Brain microvascular endothelial cell (primary cell): ENCODE results near the gene OPN1SW.

ENCODE experiments used
- DNase-seq: peaks from one replicate; pipeline ENCODE4 v3.0.0-alpha.2; 2020
- H3K27ac ChIP-seq: fragments of 250-450 bp; sonication (Bioruptor Pico); 2 replicates; pipeline ENCODE4 v1.5.1; 2020; ENCODE audit warnings: mild to moderate bottlenecking, moderate library complexity
- H3K27me3 ChIP-seq: fragments of 250-450 bp; sonication (Bioruptor Pico); replicated peaks from 2 replicates; pipeline ENCODE4 v1.5.1; 2020; ENCODE audit warnings: mild to moderate bottlenecking
- H3K36me3 ChIP-seq: fragments of 250-450 bp; sonication (Bioruptor Pico); replicated peaks from 2 replicates; pipeline ENCODE4 v1.5.1; 2020; ENCODE audit warnings: mild to moderate bottlenecking
- H3K4me3 ChIP-seq: 2 replicates; pipeline ENCODE4 v1.5.1; 2011; ENCODE audit warnings: low read depth, mild to moderate bottlenecking, control low read depth, low read length, moderate library complexity
- in situ Hi-C: cut with HindIII; loops from 2 replicates; pipeline ENCODE4 v1.10.0; 2017; ENCODE audit warnings: low sequenced_read_pairs, low pct_ligation_motif_present
- TF ChIP-seq, protein P1 (sequence below): IDR thresholded peaks from 2 replicates; pipeline ENCODE4 v1.5.1; 2011; ENCODE audit warnings: low read depth, mild to moderate bottlenecking, moderate library complexity, low read length, control low read depth, inconsistent platforms; ENCODE audit errors: missing control alignments

The OPN1SW gene

GRCh38 chr7:128739990-128740682, 35.5 kb downstream of the OPN1SW start:
- H3K4me3 ChIP-seq = peak overlapping the region; percentile 98
- no peak for DNase-seq
- TF ChIP-seq, protein P1, sequence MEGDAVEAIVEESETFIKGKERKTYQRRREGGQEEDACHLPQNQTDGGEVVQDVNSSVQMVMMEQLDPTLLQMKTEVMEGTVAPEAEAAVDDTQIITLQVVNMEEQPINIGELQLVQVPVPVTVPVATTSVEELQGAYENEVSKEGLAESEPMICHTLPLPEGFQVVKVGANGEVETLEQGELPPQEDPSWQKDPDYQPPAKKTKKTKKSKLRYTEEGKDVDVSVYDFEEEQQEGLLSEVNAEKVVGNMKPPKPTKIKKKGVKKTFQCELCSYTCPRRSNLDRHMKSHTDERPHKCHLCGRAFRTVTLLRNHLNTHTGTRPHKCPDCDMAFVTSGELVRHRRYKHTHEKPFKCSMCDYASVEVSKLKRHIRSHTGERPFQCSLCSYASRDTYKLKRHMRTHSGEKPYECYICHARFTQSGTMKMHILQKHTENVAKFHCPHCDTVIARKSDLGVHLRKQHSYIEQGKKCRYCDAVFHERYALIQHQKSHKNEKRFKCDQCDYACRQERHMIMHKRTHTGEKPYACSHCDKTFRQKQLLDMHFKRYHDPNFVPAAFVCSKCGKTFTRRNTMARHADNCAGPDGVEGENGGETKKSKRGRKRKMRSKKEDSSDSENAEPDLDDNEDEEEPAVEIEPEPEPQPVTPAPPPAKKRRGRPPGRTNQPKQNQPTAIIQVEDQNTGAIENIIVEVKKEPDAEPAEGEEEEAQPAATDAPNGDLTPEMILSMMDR = no peak
- no peaks in the 10 kb centered on the region for H3K27me3 ChIP-seq
- H3K36me3 ChIP-seq = peaks cover 11% of the 10 kb centered on the region
- H3K27ac ChIP-seq = peak overlapping the region; percentile 97
- in situ Hi-C loops = no loop called here

DNA sequence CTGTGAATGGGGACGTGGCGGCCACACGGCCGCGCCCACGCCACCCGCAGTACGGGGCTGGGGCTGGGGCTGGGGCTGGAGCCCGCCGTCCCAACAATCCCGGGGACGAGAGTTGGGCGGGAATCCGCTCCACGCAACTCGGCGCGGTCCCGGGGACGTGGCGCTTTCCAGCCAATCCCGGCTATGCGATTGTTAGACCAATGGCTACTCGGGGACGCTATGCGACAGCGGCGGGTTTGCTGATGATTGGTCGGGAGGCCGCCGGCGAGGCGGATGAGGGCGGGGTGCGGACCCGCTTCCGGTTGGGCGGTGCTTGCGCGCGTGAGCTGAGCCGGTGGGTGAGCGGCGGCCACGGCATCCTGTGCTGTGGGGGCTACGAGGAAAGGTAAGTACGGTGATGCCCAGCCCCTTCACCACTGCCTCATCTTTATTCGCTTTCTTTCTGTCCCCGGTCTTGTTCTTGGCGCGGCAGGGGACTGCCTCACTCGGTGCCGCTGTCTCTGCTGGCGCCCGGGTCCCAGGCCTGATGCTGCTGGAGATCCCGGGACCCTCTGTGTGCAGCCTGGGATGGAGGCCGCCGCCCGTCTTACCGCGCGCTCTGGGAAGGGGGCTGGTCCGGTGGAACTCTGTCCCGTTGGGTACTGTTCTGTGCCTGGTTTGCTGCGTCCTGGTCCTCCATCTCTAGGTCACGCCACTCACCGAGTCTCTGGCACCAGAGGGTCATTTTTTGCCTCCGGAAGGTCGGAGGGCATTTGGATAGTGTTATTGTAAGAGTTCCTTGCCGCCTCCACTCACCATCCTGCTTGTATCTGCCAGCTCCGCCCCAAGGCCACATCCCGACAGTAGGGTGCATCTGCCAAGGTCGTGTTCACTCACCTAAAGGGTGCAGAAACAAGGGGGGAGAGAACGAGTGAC, 36.3 kb downstream of the OPN1SW start, which contains the start of gene CALU:
Gene CALU (plus strand): TSS at position 312 of the 915 bp plus-strand sequence. CDS start 9,225 bp downstream, outside the sequence.
- peak within 1 kb of the TSS; percentile 97 for H3K27ac ChIP-seq
- TF ChIP-seq, protein P1 = no peak
- in situ Hi-C loops = no loop called here
- peaks cover 11% of the 10 kb centered on the region for H3K36me3 ChIP-seq
- H3K27me3 ChIP-seq = no peaks in the 10 kb centered on the region
- peak within 1 kb of the TSS; percentile 98 for H3K4me3 ChIP-seq
- DNase-seq = peak; percentile 97

DNA sequence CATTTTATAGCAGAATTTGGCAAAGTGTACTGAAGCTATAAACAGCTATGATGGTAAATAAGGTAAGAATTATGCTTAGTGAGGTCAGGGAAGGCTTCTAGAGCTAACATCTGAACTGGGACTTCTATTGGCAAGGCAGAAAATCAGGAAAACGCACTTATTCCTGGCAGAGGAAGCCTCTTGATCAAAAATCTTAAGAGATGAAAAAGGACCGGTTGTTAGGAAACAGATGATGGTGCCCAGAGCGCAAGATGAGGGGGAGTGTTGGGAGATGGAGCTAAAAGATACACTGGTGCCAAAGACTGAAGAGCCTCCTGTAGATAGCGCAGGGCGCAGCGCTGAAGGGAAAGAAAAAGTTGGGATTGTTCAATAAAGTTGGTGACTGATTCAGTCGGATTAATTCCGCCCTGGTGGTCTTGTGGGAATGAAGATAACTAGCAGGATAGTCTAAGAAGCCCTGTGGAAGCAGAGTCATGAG, 37.0 kb downstream of the OPN1SW start:
- H3K27ac ChIP-seq = peak overlapping the region; percentile 97
- H3K36me3 ChIP-seq = peaks cover 5% of the 10 kb centered on the region
- H3K27me3 ChIP-seq = no peaks in the 10 kb centered on the region
- peak overlapping the region; percentile 98 for H3K4me3 ChIP-seq
- no peak for DNase-seq
- TF ChIP-seq, protein P1 = no peak
- in situ Hi-C loops = no loop called here

DNA sequence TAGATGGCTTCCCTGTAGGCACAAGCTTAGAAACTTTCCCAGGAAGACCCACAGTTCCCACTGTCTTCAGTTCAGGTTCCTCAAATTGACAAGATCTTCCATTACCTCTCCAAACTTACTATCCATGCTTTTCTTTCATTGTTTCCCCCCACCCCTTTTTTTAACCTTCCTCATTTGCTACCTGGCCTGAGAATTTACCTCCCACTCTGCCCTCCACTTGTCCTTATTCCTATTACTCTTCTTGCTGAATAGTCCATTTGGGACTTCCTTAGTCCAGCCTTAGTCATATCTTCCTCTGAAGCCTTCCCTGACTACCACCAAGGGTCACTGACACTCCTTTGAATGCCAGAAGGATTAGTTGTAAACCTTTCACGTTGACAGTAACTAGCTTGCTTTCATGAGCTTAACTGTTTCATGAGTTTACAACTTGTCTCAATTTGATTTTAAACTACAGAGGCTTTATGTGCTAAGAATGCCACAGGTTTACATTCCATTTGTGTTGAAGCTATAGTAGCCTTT, 37.7 kb downstream of the OPN1SW start:
- peak; percentile 51 for DNase-seq
- in situ Hi-C loops = no loop called here
- peak overlapping the region; percentile 97 for H3K27ac ChIP-seq
- H3K4me3 ChIP-seq = no peak overlapping the region
- peaks cover 4% of the 10 kb centered on the region for H3K36me3 ChIP-seq
- H3K27me3 ChIP-seq = no peaks in the 10 kb centered on the region
- TF ChIP-seq, protein P1 = no peak

GRCh38 chr7:128737441-128737840, 38.2 kb downstream of the OPN1SW start:
- H3K27ac ChIP-seq = peak overlapping the region; percentile 97
- H3K4me3 ChIP-seq = no peak overlapping the region
- no peaks in the 10 kb centered on the region for H3K27me3 ChIP-seq
- in situ Hi-C loops = no loop called here
- DNase-seq = no peak
- H3K36me3 ChIP-seq = peaks cover 4% of the 10 kb centered on the region
- TF ChIP-seq, protein P1 = no peak
